ENCODE measurements around the gene ZNF800.

Gene ZNF800

DNA sequence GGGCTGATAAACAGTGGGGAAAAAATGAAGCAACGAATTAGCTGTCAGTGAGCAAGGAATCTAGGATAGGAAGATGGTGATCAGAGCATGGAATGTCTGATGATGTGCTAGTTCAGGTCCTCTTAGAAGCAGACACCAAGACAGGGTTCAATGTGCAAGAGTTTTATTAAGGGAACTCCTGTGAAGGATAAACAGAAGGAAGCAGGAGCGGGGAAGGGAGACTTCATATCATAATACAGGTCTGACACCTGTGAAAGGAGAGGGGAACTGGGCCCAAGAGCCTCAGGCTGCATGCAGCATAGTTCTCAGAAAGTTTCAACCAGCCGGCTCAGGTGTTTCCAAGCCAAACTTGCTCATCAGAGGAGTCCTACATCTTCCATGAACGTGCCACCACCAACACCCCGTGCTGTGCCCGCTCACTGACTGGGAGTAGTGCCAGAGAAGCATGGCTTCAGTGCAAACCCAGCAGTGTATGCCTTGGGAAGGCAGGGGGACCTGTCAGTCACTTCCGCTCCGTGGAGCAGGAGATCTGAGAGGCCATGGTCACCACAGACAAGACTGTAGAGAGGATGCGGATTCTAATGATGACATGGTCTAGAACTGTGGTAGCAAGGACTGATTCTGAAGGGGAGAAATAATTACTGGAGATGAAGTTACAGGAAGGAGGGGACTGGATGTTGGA is 45.8 kb downstream of the ZNF800 start:
- no peak for FAIRE-seq

DNA sequence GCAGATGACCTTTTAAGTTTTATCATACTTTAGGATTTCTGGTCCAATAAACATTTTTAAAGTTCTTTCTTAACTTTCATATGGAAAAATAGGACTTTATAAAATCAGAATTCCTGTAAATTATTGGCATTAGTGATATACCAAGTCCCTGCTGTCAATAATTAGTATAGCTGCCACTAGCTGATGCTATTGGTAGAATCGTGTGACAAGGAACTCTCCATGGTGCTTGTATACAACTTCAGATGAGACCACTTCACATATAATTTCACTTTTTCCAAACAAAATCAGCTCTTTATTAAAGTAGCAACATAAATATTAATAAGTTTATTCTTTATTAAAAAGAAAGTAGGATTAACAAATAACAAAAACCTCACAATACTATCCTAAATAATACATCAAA is 49.9 kb downstream of the ZNF800 start:
- peak; percentile 90 for FAIRE-seq

DNA sequence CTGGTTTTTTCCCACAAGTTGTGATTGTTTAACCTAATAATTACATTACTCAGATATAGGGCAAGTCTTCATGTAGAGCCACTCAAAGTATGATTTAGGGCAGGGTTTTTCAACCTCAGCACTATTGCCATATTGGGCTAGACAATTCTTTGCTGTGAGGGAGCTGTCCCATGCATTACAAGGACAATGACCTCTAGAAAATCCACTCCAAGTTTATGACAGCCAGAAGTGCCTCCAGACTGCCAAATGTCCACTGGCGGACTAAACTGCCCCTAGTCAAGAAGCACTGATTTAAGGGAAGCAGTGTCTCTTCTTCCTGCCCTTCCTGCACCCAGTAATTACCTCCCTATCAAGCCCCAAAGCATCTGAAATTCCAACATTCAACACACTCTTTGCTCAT is 54.4 kb downstream of the ZNF800 start:
- FAIRE-seq, result no peak

DNA sequence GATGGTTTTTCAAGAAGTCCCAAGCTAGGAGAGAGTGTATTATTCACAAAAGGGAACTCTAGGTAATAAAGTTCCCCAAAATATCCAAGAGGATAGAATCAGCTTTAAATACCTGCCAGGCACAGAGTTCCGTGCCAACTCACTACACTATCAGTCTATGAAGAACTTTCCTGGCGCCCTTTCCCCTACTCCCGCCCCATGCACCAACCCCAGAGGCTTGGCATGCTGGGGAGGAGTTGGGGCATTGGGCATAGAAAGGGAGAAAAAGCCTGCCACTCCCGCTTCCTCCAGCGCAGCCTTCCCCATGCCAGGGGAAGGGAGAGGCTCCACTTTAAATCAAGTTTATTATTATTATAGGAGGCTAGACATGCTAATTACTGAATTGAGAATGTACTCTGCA is 54.9 kb downstream of the ZNF800 start:
- no peak for FAIRE-seq

DNA sequence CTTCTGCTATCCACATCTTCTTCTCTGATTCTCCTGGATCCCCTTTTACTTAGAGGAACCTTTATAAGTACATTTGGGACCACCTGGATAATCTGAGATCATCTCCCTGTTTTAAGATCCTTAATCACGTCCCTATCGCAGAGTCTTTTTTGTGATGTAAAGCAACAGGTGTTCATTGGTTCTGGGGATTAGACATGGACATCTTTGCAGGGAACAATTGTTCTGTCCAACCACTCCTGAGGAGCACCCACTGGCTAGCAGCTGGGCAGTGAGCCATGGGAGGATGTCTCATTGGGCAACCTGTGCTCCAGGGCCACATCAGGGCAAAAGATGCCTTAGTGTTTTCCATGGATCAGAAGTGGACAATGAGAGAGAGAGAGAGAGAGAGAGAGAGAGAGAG is 56.0 kb downstream of the ZNF800 start:
- FAIRE-seq, result no peak

DNA sequence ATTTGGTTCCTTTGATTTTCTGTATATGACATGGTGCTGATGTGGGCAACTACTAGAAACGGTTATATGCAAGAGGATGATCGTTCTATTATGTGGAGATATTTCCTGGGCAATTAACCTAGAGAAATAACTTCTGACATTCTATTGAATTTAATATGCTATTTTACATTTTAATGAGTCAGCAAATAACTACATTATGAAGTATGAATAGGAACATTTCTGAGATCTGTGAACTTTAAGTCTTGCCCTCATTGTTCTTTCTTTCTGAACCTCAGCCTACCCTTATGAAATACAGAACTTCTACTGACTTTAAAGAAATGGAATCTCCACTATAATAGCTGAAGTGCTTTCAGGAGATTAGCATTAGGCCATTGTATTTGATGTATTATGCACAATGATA is 59.6 kb downstream of the ZNF800 start:
- no peak for FAIRE-seq

DNA sequence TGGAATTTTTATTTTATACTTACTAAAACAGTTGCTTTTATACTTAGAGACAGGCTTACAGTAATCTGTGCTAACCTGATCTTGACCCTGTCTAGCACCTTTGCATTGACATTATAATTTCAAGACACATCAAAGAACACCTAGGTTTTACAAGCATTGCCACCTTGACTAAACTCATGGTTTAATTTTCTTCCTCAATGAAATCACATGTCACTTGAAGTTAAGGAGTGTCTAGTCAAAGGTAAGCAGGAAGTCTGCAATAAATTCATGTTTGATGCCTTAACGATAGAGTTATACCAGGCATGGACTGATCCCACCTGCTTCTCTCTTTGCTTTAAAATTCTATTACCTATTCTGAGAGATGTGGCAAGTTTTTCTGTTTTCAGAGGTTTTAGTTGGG is 62.4 kb downstream of the ZNF800 start:
- no peak for FAIRE-seq

DNA sequence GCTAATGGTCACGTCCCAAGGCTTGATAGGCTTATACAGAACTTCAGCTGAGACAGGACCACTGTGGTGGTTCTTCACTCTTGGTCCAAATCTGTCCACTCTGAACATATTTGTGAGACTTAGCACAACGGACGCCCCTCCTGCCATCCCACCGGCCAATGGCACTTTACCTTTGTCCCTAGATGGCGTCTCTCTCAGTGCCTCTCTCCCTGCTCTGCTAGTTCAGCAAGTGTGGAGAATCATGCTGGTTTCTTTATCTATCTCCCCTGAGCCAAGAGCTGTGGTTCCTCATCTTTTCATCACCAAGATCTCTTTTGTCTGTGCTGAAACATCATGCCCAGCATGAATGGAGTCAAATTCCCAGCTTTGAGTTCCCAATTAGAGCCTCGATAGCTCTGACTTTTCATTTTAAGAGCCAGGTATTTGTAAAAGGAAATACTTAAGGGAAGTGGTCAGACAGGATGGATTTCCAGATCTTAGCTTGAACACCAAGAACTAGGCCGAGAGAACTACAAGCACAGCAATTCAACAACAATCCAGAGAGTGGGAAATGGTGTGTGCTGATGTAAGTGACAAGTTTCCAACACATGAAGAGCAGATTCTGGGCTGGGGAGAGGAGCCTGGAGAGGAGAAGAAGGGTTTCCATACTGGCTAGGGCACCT is 69.5 kb downstream of the ZNF800 start:
- no peak for FAIRE-seq

DNA sequence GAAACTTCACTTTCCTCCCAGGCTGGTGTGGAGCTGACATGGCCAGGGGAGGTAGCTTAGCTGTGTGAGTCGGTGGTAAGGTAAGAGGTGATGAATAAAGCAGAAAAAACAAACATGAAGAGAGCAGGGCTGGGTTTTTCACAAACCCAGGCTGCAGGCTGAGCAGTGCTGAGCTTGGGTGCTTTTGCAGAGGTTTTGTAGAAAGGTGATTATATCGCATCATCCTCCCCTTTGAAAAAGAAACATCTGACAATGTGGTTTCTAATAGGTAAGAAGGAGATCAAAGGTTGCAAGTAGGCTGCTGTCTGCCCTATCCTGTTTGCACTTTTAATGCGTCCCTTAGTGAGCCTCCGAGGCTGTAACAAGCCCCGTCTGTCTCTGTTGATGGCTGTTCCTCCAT is 70.2 kb downstream of the ZNF800 start:
- no peak for FAIRE-seq

DNA sequence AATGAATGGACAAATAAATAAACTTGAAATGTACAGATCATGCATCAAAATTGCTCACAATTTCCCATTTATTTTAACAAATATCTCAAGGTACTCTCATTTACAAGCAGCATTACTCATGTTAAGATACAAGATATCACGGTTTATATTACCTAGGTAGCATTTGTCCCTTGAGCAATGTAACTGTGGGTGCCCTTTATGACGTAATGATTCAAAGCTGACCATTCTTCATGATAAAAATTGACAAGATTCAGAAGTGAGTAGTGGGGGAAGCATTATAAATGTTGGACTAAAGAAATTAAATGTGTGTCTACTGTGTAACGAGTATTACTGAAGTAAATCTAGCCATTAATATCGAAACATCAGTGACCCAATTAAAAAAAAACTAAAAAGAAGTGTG is 71.5 kb downstream of the ZNF800 start:
- FAIRE-seq, result no peak
